GM19193 (cell line): Measurements from ENCODE around the gene ISCU.

Experiments
- POLR2A ChIP-seq: IDR thresholded peaks from 4 replicates; pipeline ENCODE4 v1.6.1; 2011; ENCODE audit not compliant: insufficient read depth, insufficient read length; ENCODE audit errors: extremely low read depth

Gene ISCU

GRCh38 chr12:108614639-108615038 lies 52.2 kb downstream of the ISCU start:
- TF ChIP-seq POLR2A: no peak

GRCh38 chr12:108615918-108616317 lies 53.5 kb downstream of the ISCU start:
- no peak for TF ChIP-seq POLR2A

GRCh38 chr12:108616359-108616758 lies 54.0 kb downstream of the ISCU start:
- no peak for TF ChIP-seq POLR2A

- peak; percentile 71 for TF ChIP-seq POLR2A
Measured at GRCh38 chr12:108616941-108617858, 54.8 kb downstream of the ISCU start.

- TF ChIP-seq POLR2A: peak; percentile 23
Measured at GRCh38 chr12:108618079-108618952, 55.9 kb downstream of the ISCU start.
